Glutamatergic neuron (in vitro differentiated cells): ENCODE measurements around the gene MYPOP. TPM values are rescaled to one million over a fixed set of nuclear protein-coding genes. Genes with fewer than 3 reads are reported as not detected.

Experiments
- DNase-seq: peaks from one replicate; pipeline ENCODE4 v3.0.0; 2022
- H3K27ac Mint-ChIP-seq: one replicate; pipeline ENCODE4 v1.8.0; 2020; ENCODE audit warnings: mild to moderate bottlenecking, mixed read lengths, inconsistent platforms; ENCODE audit not compliant: unreplicated experiment
- H3K27me3 Mint-ChIP-seq: one replicate; pipeline ENCODE4 v1.8.0; 2020; ENCODE audit warnings: mild to moderate bottlenecking, moderate library complexity, mixed read lengths, inconsistent platforms; ENCODE audit not compliant: unreplicated experiment
- H3K36me3 Mint-ChIP-seq: one replicate; pipeline ENCODE4 v1.8.0; 2020; ENCODE audit warnings: mild to moderate bottlenecking, mixed read lengths, inconsistent platforms; ENCODE audit not compliant: unreplicated experiment
- H3K4me1 Mint-ChIP-seq: one replicate; pipeline ENCODE4 v1.8.0; 2020; ENCODE audit warnings: mild to moderate bottlenecking, low read depth, mixed read lengths, inconsistent platforms; ENCODE audit not compliant: unreplicated experiment
- H3K4me3 Mint-ChIP-seq: one replicate; pipeline ENCODE4 v1.8.0; 2020; ENCODE audit warnings: mild to moderate bottlenecking, mixed read lengths, inconsistent platforms; ENCODE audit not compliant: unreplicated experiment
- H3K9me3 Mint-ChIP-seq: one replicate; pipeline ENCODE4 v1.8.0; 2020; ENCODE audit warnings: mild to moderate bottlenecking, moderate library complexity, mixed read lengths, inconsistent platforms; ENCODE audit not compliant: unreplicated experiment
- total RNA-seq: library from RNA; stranded (reverse); fragmentation: NEBNext Ultra II Directional; extraction: Animal tissue kit (Norgen Biotek cat#: 25700); gene quantifications from one replicate; pipeline ENCODE4 v1.2.1, GENCODE V29; 2021; ENCODE audit not compliant: unreplicated experiment
- TF ChIP-seq, protein P1 (sequence below): fragments of 200-600 bp; sonication (generic); IDR thresholded peaks from one replicate; pipeline ENCODE4 v1.5.0; 2021; ENCODE audit not compliant: partially characterized antibody, unreplicated experiment

Gene MYPOP
- total RNA-seq, 1 donor from 2014 or later, result 7.1 TPM

DNA sequence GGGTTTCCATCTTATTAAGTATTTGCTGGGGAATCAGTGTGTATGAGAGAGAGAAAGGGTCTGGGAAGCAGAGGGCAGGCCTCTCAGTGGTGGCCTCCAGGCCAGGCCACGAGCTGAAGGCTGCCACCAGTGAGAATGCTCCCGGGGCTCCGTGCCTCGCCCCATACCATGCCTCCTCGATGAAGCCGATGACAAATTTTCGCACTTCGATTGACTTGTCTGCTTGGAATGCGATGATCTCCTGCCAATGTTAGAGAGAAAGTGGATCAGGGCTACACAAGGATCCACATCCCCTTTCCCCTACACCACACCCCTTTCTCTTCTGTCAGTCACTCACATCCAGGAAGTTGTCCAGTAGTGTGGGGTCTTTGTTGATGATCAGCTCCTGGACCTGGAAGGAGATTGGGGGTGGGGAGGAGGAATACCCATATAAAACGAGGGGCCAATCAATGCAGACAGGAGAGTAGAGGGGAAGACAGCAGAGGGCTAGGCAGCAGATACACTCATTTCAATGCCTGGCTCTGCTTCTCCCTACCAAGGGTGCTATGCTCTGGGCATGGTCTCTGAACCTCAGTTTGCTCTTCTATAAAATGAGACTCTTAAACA lies 50.2 kb downstream of the MYPOP start:
- peaks cover 4% of the 10 kb centered on the region for H3K27me3 Mint-ChIP-seq
- TF ChIP-seq, protein P1, sequence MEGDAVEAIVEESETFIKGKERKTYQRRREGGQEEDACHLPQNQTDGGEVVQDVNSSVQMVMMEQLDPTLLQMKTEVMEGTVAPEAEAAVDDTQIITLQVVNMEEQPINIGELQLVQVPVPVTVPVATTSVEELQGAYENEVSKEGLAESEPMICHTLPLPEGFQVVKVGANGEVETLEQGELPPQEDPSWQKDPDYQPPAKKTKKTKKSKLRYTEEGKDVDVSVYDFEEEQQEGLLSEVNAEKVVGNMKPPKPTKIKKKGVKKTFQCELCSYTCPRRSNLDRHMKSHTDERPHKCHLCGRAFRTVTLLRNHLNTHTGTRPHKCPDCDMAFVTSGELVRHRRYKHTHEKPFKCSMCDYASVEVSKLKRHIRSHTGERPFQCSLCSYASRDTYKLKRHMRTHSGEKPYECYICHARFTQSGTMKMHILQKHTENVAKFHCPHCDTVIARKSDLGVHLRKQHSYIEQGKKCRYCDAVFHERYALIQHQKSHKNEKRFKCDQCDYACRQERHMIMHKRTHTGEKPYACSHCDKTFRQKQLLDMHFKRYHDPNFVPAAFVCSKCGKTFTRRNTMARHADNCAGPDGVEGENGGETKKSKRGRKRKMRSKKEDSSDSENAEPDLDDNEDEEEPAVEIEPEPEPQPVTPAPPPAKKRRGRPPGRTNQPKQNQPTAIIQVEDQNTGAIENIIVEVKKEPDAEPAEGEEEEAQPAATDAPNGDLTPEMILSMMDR, result no peak
- no peak overlapping the region for H3K4me3 Mint-ChIP-seq
- no peaks in the 10 kb centered on the region for H3K9me3 Mint-ChIP-seq
- no peaks in the 10 kb centered on the region for H3K36me3 Mint-ChIP-seq
- no peaks in the 10 kb centered on the region for H3K4me1 Mint-ChIP-seq
- DNase-seq, result no peak
- H3K27ac Mint-ChIP-seq, result no peak overlapping the region

GRCh38 chr19:45848922-45849321 lies 53.5 kb downstream of the MYPOP start:
- H3K4me3 Mint-ChIP-seq, result no peak overlapping the region
- no peaks in the 10 kb centered on the region for H3K4me1 Mint-ChIP-seq
- DNase-seq, result no peak
- H3K27me3 Mint-ChIP-seq, result peaks cover 4% of the 10 kb centered on the region
- H3K36me3 Mint-ChIP-seq, result no peaks in the 10 kb centered on the region
- H3K27ac Mint-ChIP-seq, result no peak overlapping the region
- TF ChIP-seq, protein P1, result peak; percentile 10
- no peaks in the 10 kb centered on the region for H3K9me3 Mint-ChIP-seq

DNA sequence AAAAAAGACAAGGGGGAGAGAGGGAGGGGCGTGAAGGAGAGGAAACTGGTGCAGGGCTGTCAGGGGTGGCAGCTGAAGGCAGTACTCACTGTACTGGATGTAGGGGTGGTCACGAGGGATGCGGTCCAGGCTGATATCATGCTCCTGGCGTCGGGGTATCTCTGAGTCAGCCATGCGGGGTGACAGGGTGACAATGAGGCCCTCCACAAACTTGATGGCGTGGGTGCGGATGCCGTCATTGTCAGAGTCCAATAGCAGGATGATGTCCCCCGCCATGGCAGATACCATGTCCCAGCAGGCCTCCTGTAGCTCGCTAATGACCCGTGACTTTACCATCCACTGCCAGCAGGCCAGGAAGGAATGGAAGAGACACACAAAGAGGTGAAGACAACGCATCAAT lies 54.8 kb downstream of the MYPOP start:
- H3K9me3 Mint-ChIP-seq, result no peaks in the 10 kb centered on the region
- no peaks in the 10 kb centered on the region for H3K36me3 Mint-ChIP-seq
- H3K4me1 Mint-ChIP-seq, result no peaks in the 10 kb centered on the region
- H3K4me3 Mint-ChIP-seq, result no peak overlapping the region
- DNase-seq, result no peak
- no peak overlapping the region for H3K27ac Mint-ChIP-seq
- TF ChIP-seq, protein P1, result no peak
- peaks cover 4% of the 10 kb centered on the region for H3K27me3 Mint-ChIP-seq

DNA sequence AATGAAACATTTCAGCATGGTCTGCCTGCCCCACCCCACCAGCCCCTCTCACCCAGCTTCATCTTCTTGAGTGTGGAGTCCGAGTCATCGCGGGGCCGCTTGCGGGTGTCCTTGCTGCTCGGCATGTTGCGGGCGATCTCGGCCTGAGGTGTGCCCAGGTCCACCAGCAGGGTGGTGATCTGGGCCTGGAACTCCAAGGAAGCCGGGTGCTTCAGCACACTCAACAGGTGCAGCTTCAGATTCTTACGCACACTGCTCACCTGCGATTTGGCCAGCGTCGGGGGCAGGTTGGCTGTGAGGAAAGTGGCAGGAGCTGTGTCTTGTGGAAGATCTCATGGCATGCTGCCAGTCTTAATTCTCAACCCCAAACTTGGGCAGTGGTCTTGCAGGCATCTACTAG lies 60.2 kb downstream of the MYPOP start:
- no peak overlapping the region for H3K27ac Mint-ChIP-seq
- no peak for DNase-seq
- no peaks in the 10 kb centered on the region for H3K27me3 Mint-ChIP-seq
- TF ChIP-seq, protein P1, result no peak
- H3K36me3 Mint-ChIP-seq, result peaks cover 5% of the 10 kb centered on the region
- peaks cover 2% of the 10 kb centered on the region for H3K9me3 Mint-ChIP-seq
- no peaks in the 10 kb centered on the region for H3K4me1 Mint-ChIP-seq
- no peak overlapping the region for H3K4me3 Mint-ChIP-seq

Other genes with a start within 250 kb of the MYPOP start
- 36.4 TPM for gene GIPR, start 234.4 kb downstream of the MYPOP start, total RNA-seq
- 264 TPM for gene SNRPD2, start 210.7 kb downstream of the MYPOP start, total RNA-seq
- gene QPCTL, start 209.9 kb downstream of the MYPOP start, total RNA-seq, result 2.6 TPM
- 20.4 TPM for gene FBXO46, start 171.7 kb downstream of the MYPOP start, total RNA-seq
- not detected for gene MEIOSIN, start 169.2 kb downstream of the MYPOP start, total RNA-seq
- gene SIX5, start 133.4 kb downstream of the MYPOP start, total RNA-seq, result 2.0 TPM
- gene DMPK, start 120.1 kb downstream of the MYPOP start, total RNA-seq, result 107 TPM
- gene DMWD, start 109.8 kb downstream of the MYPOP start, total RNA-seq, result 123 TPM
- 0.61 TPM for gene RSPH6A, start 87.3 kb downstream of the MYPOP start, total RNA-seq
- 78.1 TPM for gene SYMPK, start 39.5 kb downstream of the MYPOP start, total RNA-seq
- gene FOXA3, start 38.3 kb downstream of the MYPOP start, total RNA-seq, result 1.0 TPM
- gene IRF2BP1, start 16.5 kb downstream of the MYPOP start, total RNA-seq, result 19.2 TPM
- gene NANOS2, start 12.2 kb upstream of the MYPOP start, total RNA-seq, result not detected
- gene NOVA2, start 71.3 kb upstream of the MYPOP start, total RNA-seq, result 163 TPM
- gene CCDC61, start 92.9 kb upstream of the MYPOP start, total RNA-seq, result 33.5 TPM
- not detected for gene PGLYRP1, start 120.4 kb upstream of the MYPOP start, total RNA-seq
- gene IGFL4, start 138.4 kb upstream of the MYPOP start, total RNA-seq, result 0.20 TPM
- gene IGFL3, start 222.1 kb upstream of the MYPOP start, total RNA-seq, result not detected
- gene IGFL2, start 245.6 kb upstream of the MYPOP start, total RNA-seq, result not detected